Umbilical cord (tissue), 2 donors: ENCODE results near the gene UNC5C. TPM values are rescaled to one million over a fixed set of nuclear protein-coding genes. Genes with fewer than 3 reads are reported as not detected.

Experiments used
- DNase-seq: peaks from one replicate; pipeline ENCODE4 v3.0.0-alpha.2; 2015; ENCODE audit warnings: low spot score
- total RNA-seq: library from RNA; depleted of rRNA; stranded (reverse); fragments of >200 nt; gene quantifications from one replicate; pipeline ENCODE4 v1.2.3, GENCODE V29; 2014; ENCODE audit warnings: low replicate concordance; ENCODE audit not compliant: insufficient read depth

Gene UNC5C
- total RNA-seq, 1 donor from 2014 or later = 4.6 TPM

GRCh38 chr4:95402299-95402698 is 146.5 kb downstream of the UNC5C start:
- DNase-seq = no peak

- no peak for DNase-seq
Observed at GRCh38 chr4:95398217-95398616, 150.6 kb downstream of the UNC5C start.

GRCh38 chr4:95394752-95395306 is 153.9 kb downstream of the UNC5C start:
- DNase-seq = no peak

DNA sequence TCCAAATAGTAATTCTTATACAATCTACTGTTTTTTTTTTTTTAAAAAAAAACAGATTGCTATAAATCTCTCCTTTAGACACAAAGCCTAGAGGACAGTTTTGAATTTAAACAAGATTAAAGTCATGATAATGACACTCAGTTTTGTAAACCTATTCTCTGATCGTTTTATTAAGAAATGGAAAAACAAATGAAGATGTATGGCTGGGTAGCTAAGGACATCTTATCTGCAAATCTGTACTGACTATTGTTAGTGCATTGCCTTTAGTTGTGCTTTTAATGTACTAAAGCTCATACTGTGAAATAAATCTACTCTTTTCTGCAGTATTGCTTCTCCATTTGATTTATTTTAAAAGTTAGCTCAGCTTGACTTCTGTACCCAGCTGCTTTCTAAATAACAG is 155.0 kb downstream of the UNC5C start:
- peak; percentile 10 for DNase-seq

- DNase-seq = no peak
Observed at GRCh38 chr4:95388911-95389310, 159.9 kb downstream of the UNC5C start.

DNA sequence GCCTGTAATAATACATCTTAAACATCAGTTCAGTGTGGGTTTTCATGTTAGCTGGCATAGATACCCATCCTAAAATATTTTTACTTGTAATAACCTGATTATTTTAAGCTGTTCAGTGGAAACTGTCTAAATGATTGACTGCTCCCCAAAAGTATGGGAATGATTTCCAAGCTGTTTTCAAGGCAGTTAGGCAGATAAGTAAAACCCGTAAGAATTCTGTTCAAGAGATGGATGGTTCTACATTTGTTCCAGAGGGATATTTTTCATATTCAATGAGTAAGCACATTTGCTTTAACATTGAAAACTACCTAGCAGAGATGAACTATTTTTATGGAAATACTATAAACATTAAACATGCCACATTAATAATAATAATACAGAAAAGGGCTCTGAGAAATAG is 161.1 kb downstream of the UNC5C start:
- DNase-seq = no peak

- DNase-seq = peak; percentile 85
Observed at GRCh38 chr4:95386410-95386809, 162.4 kb downstream of the UNC5C start.

- no peak for DNase-seq
Observed at GRCh38 chr4:95381843-95382580, 166.8 kb downstream of the UNC5C start.

DNA sequence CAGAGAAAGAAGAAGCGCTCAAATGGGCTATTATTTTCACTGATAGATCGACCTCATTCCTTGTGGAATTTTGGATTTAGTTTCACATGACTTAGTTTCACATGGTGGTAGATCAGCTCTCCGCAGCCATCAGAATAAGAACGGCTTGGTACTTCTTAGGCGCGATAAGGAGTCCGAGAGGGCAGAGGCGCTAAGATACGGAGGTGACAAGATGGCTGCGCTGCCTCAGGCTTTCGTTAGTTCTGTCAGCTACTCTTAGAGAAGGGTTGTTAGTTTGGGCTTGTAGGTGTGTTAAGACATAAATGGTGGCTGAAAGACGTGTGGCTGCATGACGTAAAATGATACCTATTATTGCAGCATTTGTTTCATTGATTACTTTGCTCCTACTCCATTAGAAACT is 169.1 kb downstream of the UNC5C start:
- no peak for DNase-seq

DNA sequence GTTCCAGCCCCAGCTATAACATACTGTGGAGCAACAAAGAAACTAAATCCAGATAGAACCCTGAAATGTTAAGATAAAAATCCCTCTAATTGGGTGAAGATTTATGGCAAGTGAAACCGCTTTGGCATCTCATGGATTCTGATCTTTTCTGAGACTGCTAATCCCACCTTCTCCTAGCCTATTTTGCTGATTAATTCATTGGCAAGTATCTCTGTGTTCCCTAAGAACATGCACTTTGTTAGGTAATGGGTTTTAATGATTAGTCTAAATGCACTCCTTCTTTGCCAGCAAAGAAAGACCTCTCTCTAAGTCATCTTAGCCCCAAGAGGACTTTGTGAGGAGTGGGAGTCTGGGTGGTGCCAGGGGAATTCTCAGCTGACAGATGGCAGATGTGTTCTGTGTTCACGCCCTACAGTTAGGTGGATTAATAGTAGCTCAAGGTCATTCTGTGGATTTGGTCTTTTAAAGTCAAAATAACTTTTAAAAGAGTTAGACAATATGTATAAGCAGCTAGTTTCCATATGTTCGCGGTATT is 171.3 kb downstream of the UNC5C start:
- no peak for DNase-seq

GRCh38 chr4:95371476-95372224 is 177.1 kb downstream of the UNC5C start:
- DNase-seq = no peak

GRCh38 chr4:95367824-95368223 is 180.9 kb downstream of the UNC5C start:
- no peak for DNase-seq

GRCh38 chr4:95363966-95364365 is 184.8 kb downstream of the UNC5C start:
- no peak for DNase-seq

GRCh38 chr4:95363559-95363925 is 185.2 kb downstream of the UNC5C start:
- no peak for DNase-seq

- peak; percentile 81 for DNase-seq
Observed at GRCh38 chr4:95362906-95363558, 185.7 kb downstream of the UNC5C start.

DNA sequence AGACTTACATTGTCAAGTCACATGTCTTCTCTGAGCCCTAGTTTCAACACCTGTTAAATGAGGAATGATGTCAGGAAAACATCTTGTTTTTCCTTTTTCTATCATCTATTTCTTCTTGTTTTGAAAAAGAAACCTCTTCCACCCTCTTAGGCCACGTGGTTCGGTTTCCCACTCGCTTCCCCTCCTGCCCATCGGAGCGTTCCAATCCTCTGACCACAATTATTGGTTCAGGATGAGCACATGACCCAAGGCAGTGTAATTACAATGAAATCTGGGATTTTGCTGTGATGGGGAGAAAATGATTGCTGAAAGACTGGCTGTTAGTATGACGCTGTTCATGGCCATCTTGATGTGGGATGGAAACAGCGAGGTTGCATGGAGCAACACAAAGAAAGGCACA is 186.7 kb downstream of the UNC5C start:
- DNase-seq = no peak

- DNase-seq = no peak
Observed at GRCh38 chr4:95361696-95361965, 187.1 kb downstream of the UNC5C start.

DNA sequence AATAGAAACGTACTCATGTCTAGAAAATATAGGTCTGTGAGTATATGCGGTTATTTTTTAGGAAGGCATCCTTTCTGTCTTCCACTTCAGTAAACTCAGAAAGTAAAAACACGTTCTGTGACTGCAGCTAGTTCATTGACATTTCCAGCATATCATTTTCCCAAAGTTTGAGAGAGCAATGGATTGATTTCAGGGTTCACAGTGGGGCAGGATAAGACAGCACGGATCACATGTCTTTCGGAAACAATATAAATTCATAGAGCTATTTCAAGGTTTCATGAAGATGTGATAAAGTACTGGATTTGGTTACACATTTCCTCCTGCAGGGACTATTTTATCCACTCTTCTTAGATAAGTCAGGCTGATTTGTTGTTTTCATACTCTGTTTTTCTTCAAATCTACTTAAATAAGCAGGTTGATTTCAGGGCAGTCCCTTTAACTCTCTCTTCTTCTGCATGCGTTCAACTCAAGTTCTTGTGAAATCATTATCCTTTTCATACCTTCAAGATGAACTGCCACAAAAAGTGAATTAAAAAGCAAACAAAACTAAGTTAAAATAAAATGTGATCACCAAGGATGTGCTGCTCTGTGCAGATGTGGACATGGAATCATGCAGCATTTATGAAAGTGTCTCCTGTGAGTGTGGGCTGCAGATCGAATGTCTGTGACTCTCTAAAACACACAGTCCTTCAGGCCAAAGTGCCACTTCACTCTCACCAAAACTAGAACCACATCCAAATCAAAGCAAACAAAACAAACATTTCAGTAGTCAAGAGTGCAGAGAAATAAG is 187.7 kb downstream of the UNC5C start:
- peak; percentile 70 for DNase-seq

GRCh38 chr4:95360256-95360903 is 188.4 kb downstream of the UNC5C start:
- DNase-seq = no peak

DNA sequence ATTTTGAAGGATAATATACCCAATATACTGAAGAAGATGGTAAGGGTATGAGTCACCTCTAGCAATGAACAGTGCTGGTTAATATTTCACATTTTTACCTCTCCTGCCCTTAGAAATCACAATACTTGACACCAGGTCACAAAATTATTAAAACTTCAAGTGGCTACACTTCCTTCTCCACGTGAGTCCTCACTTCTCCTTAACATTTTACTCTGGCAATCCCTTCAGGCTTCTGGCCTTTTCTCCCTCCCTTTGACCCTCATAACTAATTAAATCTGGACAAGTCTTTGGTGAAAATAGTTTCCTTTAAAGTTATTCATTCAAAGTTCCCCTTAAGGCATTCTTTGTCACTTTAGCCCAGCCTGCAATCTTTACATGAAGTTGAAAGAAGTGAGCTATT is 190.4 kb downstream of the UNC5C start:
- no peak for DNase-seq

DNA sequence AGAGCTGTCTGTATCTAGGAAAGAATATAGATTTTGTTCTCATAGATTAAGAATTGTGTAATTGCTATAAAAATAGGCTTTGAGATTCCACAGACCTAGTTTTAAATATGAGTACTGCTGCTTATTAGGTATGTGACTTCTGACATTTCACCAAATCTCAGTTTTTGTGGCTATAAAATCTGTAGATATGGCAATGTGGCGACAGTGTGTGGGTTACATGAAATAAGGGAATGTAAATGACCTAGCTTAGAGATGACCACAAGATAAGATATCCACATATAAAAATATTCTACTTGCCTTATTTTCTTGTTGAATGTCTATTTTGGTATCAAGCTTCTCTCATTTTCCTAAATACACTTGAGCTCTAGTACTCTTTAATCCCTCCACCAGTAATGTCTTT is 193.8 kb downstream of the UNC5C start:
- DNase-seq = no peak
